GM19099 (cell line): ENCODE measurements around the gene ZBTB42.

ENCODE experiments used
- POLR2A ChIP-seq: IDR thresholded peaks from 3 replicates; pipeline ENCODE4 v1.6.1; 2011; ENCODE audit warnings: low read depth; ENCODE audit not compliant: insufficient read length; ENCODE audit errors: extremely low read depth

Gene ZBTB42

GRCh38 chr14:104821971-104822608, 21.2 kb downstream of the ZBTB42 start:
- no peak for TF ChIP-seq POLR2A

GRCh38 chr14:104822821-104823615, 22.1 kb downstream of the ZBTB42 start:
- no peak for TF ChIP-seq POLR2A

GRCh38 chr14:104824353-104824997, 23.6 kb downstream of the ZBTB42 start:
- TF ChIP-seq POLR2A, result no peak

GRCh38 chr14:104826189-104826860, 25.4 kb downstream of the ZBTB42 start:
- no peak for TF ChIP-seq POLR2A

- TF ChIP-seq POLR2A, result no peak
Observed at GRCh38 chr14:104826861-104827176, 25.9 kb downstream of the ZBTB42 start.

- no peak for TF ChIP-seq POLR2A
Observed at GRCh38 chr14:104827177-104828055, 26.5 kb downstream of the ZBTB42 start.

- no peak for TF ChIP-seq POLR2A
Observed at GRCh38 chr14:104830781-104831180, 29.9 kb downstream of the ZBTB42 start.

GRCh38 chr14:104841730-104842129, 40.8 kb downstream of the ZBTB42 start:
- TF ChIP-seq POLR2A, result no peak

GRCh38 chr14:104843006-104843405, 42.1 kb downstream of the ZBTB42 start:
- no peak for TF ChIP-seq POLR2A

GRCh38 chr14:104843442-104844305, 42.8 kb downstream of the ZBTB42 start:
- no peak for TF ChIP-seq POLR2A

GRCh38 chr14:104844306-104845032, 43.6 kb downstream of the ZBTB42 start:
- TF ChIP-seq POLR2A, result no peak

- TF ChIP-seq POLR2A, result no peak
Observed at GRCh38 chr14:104845033-104845666, 44.2 kb downstream of the ZBTB42 start.
